ENCODE measurements around the gene OGN.

OGN gene

GRCh38 chr9:92342825-92343488 lies 61.4 kb downstream of the OGN start:
- no peak for DNase-seq

GRCh38 chr9:92341578-92341977 lies 62.8 kb downstream of the OGN start:
- no peak for DNase-seq

- no peak for DNase-seq
These were observed 71.1 kb downstream of the OGN start for GRCh38 chr9:92333282-92333634.

Data from NCI-H1436 treated with DMSO at 0.1 percent for 48 hours (cell line).